Activated B cell treated with CpG ODN at 0.5 μM for 24 hours (primary cell): Measurements from ENCODE around the gene LHX6. TPM values are rescaled to one million over a fixed set of nuclear protein-coding genes. Genes with fewer than 3 reads are reported as not detected.

ENCODE experiments used
- ATAC-seq: fragments of 200-7000 bp; cut with Tn5 transposase; one replicate; pipeline ENCODE4 v1.10.0; 2021; ENCODE audit warnings: low read depth, mild to moderate bottlenecking, moderate library complexity
- CTCF ChIA-PET: fragments of 350-600 bp; sonication (Branson Sonifier 250); formaldehyde crosslinking; loops from one replicate; lab custom pipeline; 2021; ENCODE audit warnings: antibody characterized with exemption; lab: Charles Lee
- POLR2A ChIA-PET: fragments of 350-600 bp; sonication (Branson Sonifier 250); formaldehyde crosslinking; loops from one replicate; lab custom pipeline; 2021; ENCODE audit warnings: antibody characterized with exemption; lab: Charles Lee
- DNase-seq: peaks from one replicate; pipeline ENCODE4 v3.0.0; 2022
- H3K27ac Mint-ChIP-seq: one replicate; pipeline ENCODE4 v1.8.0; 2020; ENCODE audit warnings: mixed read lengths
- H3K27me3 Mint-ChIP-seq: one replicate; pipeline ENCODE4 v1.8.0; 2021; ENCODE audit warnings: mixed read lengths
- H3K36me3 Mint-ChIP-seq: one replicate; pipeline ENCODE4 v1.8.0; 2021; ENCODE audit warnings: low read depth, mixed read lengths
- H3K4me1 Mint-ChIP-seq: one replicate; pipeline ENCODE4 v1.8.0; 2021; ENCODE audit warnings: mixed read lengths
- H3K4me3 Mint-ChIP-seq: one replicate; pipeline ENCODE4 v1.8.0; 2020; ENCODE audit warnings: mild to moderate bottlenecking, mixed read lengths
- H3K9me3 Mint-ChIP-seq: one replicate; pipeline ENCODE4 v1.8.0; 2020; ENCODE audit warnings: mixed read lengths
- CTCF ChIP-seq: fragments of 200-600 bp; IDR thresholded peaks from one replicate; pipeline ENCODE4 v1.8.0; 2022; ENCODE audit warnings: antibody characterized with exemption, mild to moderate bottlenecking
- intact Hi-C: fragments of 100-400 bp; cut with micrococcal nuclease; formaldehyde crosslinking; loops from one replicate; pipeline ENCODE4 v1.15.1; 2024
- total RNA-seq: library from RNA; stranded (reverse); gene quantifications from 2 replicates; pipeline ENCODE4 v1.2.3, GENCODE V29; 2022

The LHX6 gene
- total RNA-seq, 1 donor from 2014 or later: not detected

- ATAC-seq (peak; percentile 96), DNase-seq (peak; percentile 93)
- H3K36me3 Mint-ChIP-seq: peaks cover 8% of the 10 kb centered on the region
- H3K4me1 Mint-ChIP-seq: peaks cover 35% of the 10 kb centered on the region
- peak within 1 kb of the TSS; percentile 94 for H3K27ac Mint-ChIP-seq
- TF ChIP-seq CTCF: no peak
- POLR2A ChIA-PET: interaction anchor here (1.3 kb wide), 2 partner anchors 14 to 105 kb away, joined by 3 to 8 read pairs; partner anchors contain the start of genes MRRF and RBM18
- peaks cover 8% of the 10 kb centered on the region for H3K9me3 Mint-ChIP-seq
- H3K27me3 Mint-ChIP-seq: peaks cover 24% of the 10 kb centered on the region
- H3K4me3 Mint-ChIP-seq: peak within 1 kb of the TSS; percentile 98
- intact Hi-C loops: loop anchor here (1.0 to 5.0 kb wide), 3 partner anchors 66 to 1773 kb away; partner anchors contain the start of genes DENND1A, MRRF, RBM18 and TTLL11
- CTCF ChIA-PET: interaction anchor here (1.1 kb wide), 1 partner anchor 60 kb away, joined by 3 read pairs; no protein-coding TSS in a partner anchor
Measured at GRCh38 chr9:122159026-122159924, 69.5 kb downstream of the LHX6 start, which contains the start of the genes MORN5 and NDUFA8. Gene MORN5 (plus strand): TSS chr9:122159908. CDS start chr9:122159973, 65 bp downstream. Gene NDUFA8 (minus strand): TSS chr9:122159779. CDS start chr9:122159677, 102 bp downstream.

GRCh38 chr9:122158202-122158601 is 70.6 kb downstream of the LHX6 start:
- Mint-ChIP-seq H3K27ac (no peak overlapping the region), H3K27me3 (peaks cover 17% of the 10 kb centered on the region), H3K4me1 (peaks cover 38% of the 10 kb centered on the region), H3K9me3 (peaks cover 8% of the 10 kb centered on the region), H3K36me3 (peaks cover 8% of the 10 kb centered on the region), H3K4me3 (peak overlapping the region; percentile 65)
- ChIA-PET POLR2A (no interaction called here), CTCF (no interaction called here)
- intact Hi-C loops: loop anchor here (2.0 to 5.0 kb wide), 2 partner anchors 107 to 1774 kb away; partner anchors contain the start of genes DENND1A, MRRF and RBM18
- no peak for DNase-seq
- no peak for TF ChIP-seq CTCF
- ATAC-seq: no peak

- Mint-ChIP-seq H3K4me1 (peaks cover 38% of the 10 kb centered on the region), H3K36me3 (peaks cover 19% of the 10 kb centered on the region), H3K4me3 (no peak overlapping the region), H3K9me3 (no peaks in the 10 kb centered on the region), H3K27ac (no peak overlapping the region), H3K27me3 (peaks cover 3% of the 10 kb centered on the region)
- ChIA-PET CTCF (no interaction called here), POLR2A (no interaction called here)
- no peak for ATAC-seq
- no peak for DNase-seq
- intact Hi-C loops: loop anchor here (5.0 kb wide), 1 partner anchor 1777 kb away; the partner anchor contains the start of gene DENND1A
- no peak for TF ChIP-seq CTCF
Measured at GRCh38 chr9:122155796-122156195, 73.0 kb downstream of the LHX6 start.

Other genes with a start within 250 kb of the LHX6 start
- 3.6 and 4.7 TPM in 2 replicates for gene TTLL11, start 135.6 kb downstream of the LHX6 start, total RNA-seq
- gene NDUFA8, start 69.2 kb downstream of the LHX6 start, total RNA-seq: 21.1 and 21.2 TPM in 2 replicates
- gene MORN5, start 69.0 kb downstream of the LHX6 start, total RNA-seq: not detected in 2 replicates
- 14.2 and 15.3 TPM in 2 replicates for gene RBM18, start 35.9 kb upstream of the LHX6 start, total RNA-seq
- 55.2 and 60.6 TPM in 2 replicates for gene MRRF, start 35.9 kb upstream of the LHX6 start, total RNA-seq
- gene PTGS1, start 142.1 kb upstream of the LHX6 start, total RNA-seq: 8.9 and 9.4 TPM in 2 replicates
- gene OR1J1, start 249.0 kb upstream of the LHX6 start, total RNA-seq: not detected in 2 replicates